ENCODE data around the gene VPS52.
"Not testable (repeated sequence)": the region's sequence is repeated elsewhere in the genome, so short reads cannot be mapped to it uniquely, and the experiment has no call there.

GRCh38 chr6:33262490-33262889 is 9.2 kb downstream of the VPS52 start:
- not testable (repeated sequence) for TF ChIP-seq ZBTB44 (tag by site-specific recombination; IDR thresholded peaks at IDR 0.05); ZNF549 (tag by site-specific recombination; IDR thresholded peaks at IDR 0.05); HOXA7 (CRISPR knock-in tag; IDR thresholded peaks at IDR 0.05; ENCODE audit: borderline replicate concordance); ZNF837 (tag by site-specific recombination; IDR thresholded peaks at IDR 0.05); PRDM1 (tag by site-specific recombination; IDR thresholded peaks at IDR 0.05); SP2 (tag by site-specific recombination; IDR thresholded peaks at IDR 0.05)
- TF ChIP-seq, protein P1, sequence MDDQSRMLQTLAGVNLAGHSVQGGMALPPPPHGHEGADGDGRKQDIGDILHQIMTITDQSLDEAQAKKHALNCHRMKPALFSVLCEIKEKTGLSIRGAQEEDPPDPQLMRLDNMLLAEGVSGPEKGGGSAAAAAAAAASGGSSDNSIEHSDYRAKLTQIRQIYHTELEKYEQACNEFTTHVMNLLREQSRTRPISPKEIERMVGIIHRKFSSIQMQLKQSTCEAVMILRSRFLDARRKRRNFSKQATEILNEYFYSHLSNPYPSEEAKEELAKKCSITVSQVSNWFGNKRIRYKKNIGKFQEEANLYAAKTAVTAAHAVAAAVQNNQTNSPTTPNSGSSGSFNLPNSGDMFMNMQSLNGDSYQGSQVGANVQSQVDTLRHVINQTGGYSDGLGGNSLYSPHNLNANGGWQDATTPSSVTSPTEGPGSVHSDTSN (CRISPR knock-in tag; IDR thresholded peaks at IDR 0.05) = not testable (repeated sequence)
